GM21390 (cell line): Measurements from ENCODE around the gene OPRD1.
"Not testable (repeated sequence)": the region's sequence is repeated elsewhere in the genome, so short reads cannot be mapped to it uniquely, and the experiment has no call there.

Experiments
- ATAC-seq: cut with Tn5 transposase; IDR thresholded peaks from one replicate; pipeline ENCODE4 v1.9.1; 2021; ENCODE audit not compliant: unreplicated experiment

Gene OPRD1

GRCh38 chr1:28800324-28800723 lies 11.6 kb upstream of the OPRD1 start:
- no peak for ATAC-seq

- ATAC-seq, result no peak
Measured at GRCh38 chr1:28801461-28801860, 10.5 kb upstream of the OPRD1 start.

GRCh38 chr1:28803051-28803450 lies 8.9 kb upstream of the OPRD1 start:
- ATAC-seq, result no peak

GRCh38 chr1:28803662-28804061 lies 8.3 kb upstream of the OPRD1 start:
- no peak for ATAC-seq

- ATAC-seq, result no peak
Measured at GRCh38 chr1:28804071-28804470, 7.9 kb upstream of the OPRD1 start.

- ATAC-seq, result no peak
Measured at GRCh38 chr1:28807046-28807445, 4.9 kb upstream of the OPRD1 start.

- no peak for ATAC-seq
Measured at GRCh38 chr1:28807986-28808385, 4.0 kb upstream of the OPRD1 start.

- no peak for ATAC-seq
Measured at GRCh38 chr1:28811369-28811765, 603 bp upstream of the OPRD1 start.

- ATAC-seq, result no peak
Measured at GRCh38 chr1:28812669-28813468, 899 bp downstream of the OPRD1 start.

- no peak for ATAC-seq
Measured at GRCh38 chr1:28813931-28814465, 2.0 kb downstream of the OPRD1 start.

- no peak for ATAC-seq
Measured at GRCh38 chr1:28815533-28816185, 3.7 kb downstream of the OPRD1 start.

GRCh38 chr1:28817133-28817532 lies 5.2 kb downstream of the OPRD1 start:
- ATAC-seq, result no peak

- ATAC-seq, result no peak
Measured at GRCh38 chr1:28819020-28819419, 7.0 kb downstream of the OPRD1 start.

GRCh38 chr1:28822799-28823198 lies 10.8 kb downstream of the OPRD1 start:
- ATAC-seq, result no peak

GRCh38 chr1:28824061-28824460 lies 12.1 kb downstream of the OPRD1 start:
- ATAC-seq, result not testable (repeated sequence)

- not testable (repeated sequence) for ATAC-seq
Measured at GRCh38 chr1:28828227-28828858, 16.4 kb downstream of the OPRD1 start.

- no peak for ATAC-seq
Measured at GRCh38 chr1:28830814-28831213, 18.8 kb downstream of the OPRD1 start.

GRCh38 chr1:28832966-28833365 lies 21.0 kb downstream of the OPRD1 start:
- no peak for ATAC-seq

GRCh38 chr1:28833381-28833780 lies 21.4 kb downstream of the OPRD1 start:
- ATAC-seq, result no peak

GRCh38 chr1:28835237-28835650 lies 23.3 kb downstream of the OPRD1 start:
- no peak for ATAC-seq

GRCh38 chr1:28836421-28836956 lies 24.5 kb downstream of the OPRD1 start:
- no peak for ATAC-seq
